GM12878 (cell line): ENCODE data around the gene HLA-DMA. TPM values are rescaled to one million over a fixed set of nuclear protein-coding genes. Genes with fewer than 3 reads are reported as not detected.

ENCODE experiments used
- ATF7 ChIP-seq: fragments of 450-650 bp; IDR thresholded peaks from 2 replicates; pipeline ENCODE4 v1.6.1; 2016; ENCODE audit warnings: low read depth, mild to moderate bottlenecking
- CBX5 ChIP-seq: sonication (generic); IDR thresholded peaks from 2 replicates; pipeline ENCODE4 v1.6.1; 2016; ENCODE audit warnings: low read depth, moderate library complexity, mild to moderate bottlenecking, inconsistent platforms
- CTCF ChIP-seq, 3 experiments: IDR thresholded peaks in 2 of 3; conservative IDR thresholded peaks in 1 of 3; 2 replicates each; pipeline ENCODE4 v1.5.1; 2011; ENCODE audit warnings: low read depth in 3 of 3, low read length in 3 of 3, mild to moderate bottlenecking in 3 of 3, control low read depth in 2 of 3, moderate library complexity in 2 of 3, inconsistent platforms in 1 of 3, mixed read lengths in 1 of 3; ENCODE audit not compliant: control insufficient read depth in 2 of 3, insufficient read depth in 1 of 3; ENCODE audit errors: extremely low read depth in 1 of 3
- IKZF2 ChIP-seq, 2 experiments: fragments of 450-650 bp; IDR thresholded peaks; 2 replicates each; pipeline ENCODE4 v1.6.1; 2017; ENCODE audit warnings: mild to moderate bottlenecking in 2 of 2, moderate library complexity in 2 of 2
- MTA3 ChIP-seq: IDR thresholded peaks from 2 replicates; pipeline ENCODE4 v1.6.1; 2012; ENCODE audit warnings: low read length, inconsistent platforms, borderline replicate concordance
- NFIC ChIP-seq: IDR thresholded peaks from 2 replicates; pipeline ENCODE4 v1.6.1; 2012; ENCODE audit warnings: low read depth, mild to moderate bottlenecking, inconsistent platforms, low read length, moderate library complexity
- PKNOX1 ChIP-seq: fragments of 450-650 bp; IDR thresholded peaks from 2 replicates; pipeline ENCODE4 v1.6.1; 2016; ENCODE audit warnings: mild to moderate bottlenecking
- RAD21 ChIP-seq: IDR thresholded peaks from 2 replicates; pipeline ENCODE4 v1.6.1; 2011; ENCODE audit warnings: mild to moderate bottlenecking, low read depth, low read length, moderate library complexity; ENCODE audit not compliant: insufficient read depth
- RUNX3 ChIP-seq: IDR thresholded peaks from 2 replicates; pipeline ENCODE4 v1.6.1; 2012; ENCODE audit warnings: low read length, inconsistent platforms
- SMC3 ChIP-seq: IDR thresholded peaks from 2 replicates; pipeline ENCODE4 v1.6.1; 2011; ENCODE audit warnings: low read length, improper control_type of control experiment, borderline replicate concordance
- ZBTB33 ChIP-seq: fragments of 450-650 bp; IDR thresholded peaks from 2 replicates; pipeline ENCODE4 v1.6.1; 2017; ENCODE audit warnings: mild to moderate bottlenecking
- ZNF687 ChIP-seq: fragments of 450-650 bp; IDR thresholded peaks from 2 replicates; pipeline ENCODE4 v1.6.1; 2017; ENCODE audit warnings: mild to moderate bottlenecking, moderate library complexity
- polyA plus RNA-seq, 11 experiments: library from polyadenylated mRNA; depleted of rRNA in 4 of 11; unstranded in 6 of 11; stranded (reverse) in 5 of 11; fragments of >200 nt; fragmentation: Nextera tagmentation in 4 of 11; fragmentation: Illumina TruSeq in 1 of 11; extraction: Ambion mirVana in 4 of 11; extraction: Trizol in 1 of 11; gene quantifications; 1 replicate in 1 of 11; 2 replicates in 10 of 11; pipeline versions ENCODE4 v1.2.1 to v1.2.3, GENCODE V29; 2011 to 2016; ENCODE audit warnings: inconsistent platforms in 2 of 11, missing spikeins in 2 of 11, low read depth in 1 of 11
- total RNA-seq, 4 experiments: library from RNA; depleted of rRNA in 3 of 4; stranded (reverse); fragments of >200 nt in 3 of 4; fragmentation: Illumina TruSeq in 1 of 4; extraction: Trizol in 1 of 4; gene quantifications; 2 replicates each; pipeline versions ENCODE4 v1.2.1 to v1.2.3, GENCODE V29; 2013 to 2021

HLA-DMA gene
- total and polyA plus RNA-seq, 10 of the 15 experiments (the other 5 are each of a cell fraction or from before 2014, with no cell fraction given), result 177 to 552 (median 309) TPM

- TF ChIP-seq MTA3 (no peak), CBX5 (0 out of 2 replicates have a peak, but pooled peaks have one; percentile 32), CTCF (IDR thresholded peaks at IDR 0.05 in 2 of 3, conservative IDR thresholded peaks at IDR 0.05 in 1 of 3; ENCODE audit: control insufficient read depth in 2 of 3, extremely low read depth in 1 of 3, insufficient read depth in 1 of 3, low read depth in 3 of 3, low read length in 3 of 3) (peak; percentile 40 to 62 (median 53)), RAD21 (peak; percentile 48), ATF7 (peak; percentile 11; the same call in 1 of the 2 replicates), PKNOX1 (peak; percentile 56; the same call in 1 of the 2 replicates), ZBTB33 (no peak), SMC3 (peak; percentile 37; the same call in 1 of the 2 replicates), RUNX3 (peak; percentile 28; the same call in 1 of the 2 replicates), ZNF687 (no peak), NFIC (peak; percentile 44; the same call in 1 of the 2 replicates), IKZF2 (IDR thresholded peaks at IDR 0.05) (peak; percentile 42 to 43; a peak in 2 of 4 replicates)
- TF ChIP-seq, all 136 proteins: peak for 13
Measured at GRCh38 chr6:32954986-32955802, 2.3 kb upstream of the HLA-DMA start (continued).
